Measurements from ENCODE around the gene TVP23C.

DNA sequence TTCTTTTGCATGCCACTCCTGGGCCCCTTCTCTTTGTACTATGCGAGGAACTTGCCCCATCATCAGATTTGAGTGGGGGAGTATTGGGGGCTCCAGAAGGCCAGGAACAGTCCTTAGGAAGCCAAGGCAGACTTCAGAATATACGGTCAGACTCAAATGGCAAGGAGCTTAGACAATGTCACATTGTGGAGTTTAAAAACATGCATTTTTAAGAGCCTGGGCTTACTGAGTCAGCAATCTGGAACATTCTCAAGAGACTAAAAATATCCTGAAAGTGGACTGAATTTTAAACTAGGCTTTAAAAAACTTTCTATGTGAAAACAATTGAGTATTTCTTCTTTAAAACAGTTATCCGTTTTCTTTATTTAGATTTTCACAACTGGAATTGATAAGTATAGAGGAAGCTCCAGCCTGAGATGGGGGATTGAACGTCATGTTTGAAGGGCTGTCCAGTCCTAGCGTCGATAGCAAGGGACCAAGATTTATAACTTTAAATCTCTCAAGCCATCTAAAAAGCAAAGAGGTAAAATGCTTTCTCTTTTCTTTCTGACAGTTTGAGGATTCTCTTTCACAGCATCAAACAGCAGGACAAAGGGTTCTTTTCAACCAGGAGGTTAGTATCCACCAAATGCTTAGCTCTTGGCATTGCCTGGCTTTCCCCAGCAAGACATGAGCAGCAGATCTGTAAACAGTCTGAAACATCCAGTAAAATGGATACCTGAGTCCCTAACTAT, 50.1 kb downstream of the TVP23C start:
- TF ChIP-seq CTCF (IDR thresholded peaks at IDR 0.05) (no peak), ZFX (IDR thresholded peaks at IDR 0.05; ENCODE audit: borderline replicate concordance) (no peak)

All from 22Rv1 (cell line).